Thoracic aorta (tissue), 2 donors: ENCODE results near the gene SLC43A1. TPM values are rescaled to one million over a fixed set of nuclear protein-coding genes. Genes with fewer than 3 reads are reported as not detected.
A peak's percentile ranks its signal among the peaks of the same experiment; 100 is the strongest.

Experiments used
- ATAC-seq: fragments of 150-250 bp; one replicate; pipeline ENCODE4 v1.8.0; 2017; ENCODE audit warnings: low read depth; ENCODE audit not compliant: insufficient number of reproducible peaks, low FRiP score
- DNase-seq: peaks from one replicate; pipeline ENCODE4 v3.0.0-alpha.2; 2020; ENCODE audit warnings: low spot score
- H3K27ac ChIP-seq, 2 donors: fragments of 200-600 bp; sonication (generic); 1 replicate in 1 of 2; 2 replicates in 1 of 2; pipeline ENCODE4 v1.5.1; 2016; ENCODE audit warnings: mild to moderate bottlenecking in 2 of 2, moderate library complexity in 2 of 2
- H3K27me3 ChIP-seq: fragments of 200-600 bp; sonication (generic); replicated peaks from 2 replicates; pipeline ENCODE4 v1.6.0; 2016; ENCODE audit warnings: mild to moderate bottlenecking; ENCODE audit not compliant: insufficient read depth
- H3K36me3 ChIP-seq: fragments of 200-600 bp; sonication (generic); one replicate; pipeline ENCODE4 v1.5.1; 2016
- H3K4me1 ChIP-seq, 2 donors: fragments of 200-600 bp; sonication (generic); 1 replicate in 1 of 2; 2 replicates in 1 of 2; pipeline versions ENCODE4 v1.5.1 to v1.6.0; 2016; ENCODE audit warnings: low read depth in 2 of 2, mild to moderate bottlenecking in 1 of 2; ENCODE audit not compliant: control insufficient read depth in 1 of 2
- H3K4me3 ChIP-seq: fragments of 200-600 bp; sonication (generic); 2 replicates; pipeline ENCODE4 v1.5.1; 2016; ENCODE audit warnings: mild to moderate bottlenecking
- H3K9me3 ChIP-seq: fragments of 200-600 bp; sonication (generic); 2 replicates; pipeline ENCODE4 v1.5.1; 2016
- total RNA-seq, 2 donors: library from RNA; depleted of rRNA; stranded (reverse); fragments of >200 nt; gene quantifications; one replicate each; pipeline versions ENCODE4 v1.1.0 to v1.2.3, GENCODE V29; 2016
- TF ChIP-seq, protein P1 (sequence below): fragments of 200-600 bp; sonication (generic); IDR thresholded peaks from one replicate; pipeline ENCODE4 v1.5.1; 2019; ENCODE audit warnings: antibody characterized with exemption

The SLC43A1 gene
- 10 to 100 TPM; 16.6 to 23.6 TPM for total RNA-seq

DNA sequence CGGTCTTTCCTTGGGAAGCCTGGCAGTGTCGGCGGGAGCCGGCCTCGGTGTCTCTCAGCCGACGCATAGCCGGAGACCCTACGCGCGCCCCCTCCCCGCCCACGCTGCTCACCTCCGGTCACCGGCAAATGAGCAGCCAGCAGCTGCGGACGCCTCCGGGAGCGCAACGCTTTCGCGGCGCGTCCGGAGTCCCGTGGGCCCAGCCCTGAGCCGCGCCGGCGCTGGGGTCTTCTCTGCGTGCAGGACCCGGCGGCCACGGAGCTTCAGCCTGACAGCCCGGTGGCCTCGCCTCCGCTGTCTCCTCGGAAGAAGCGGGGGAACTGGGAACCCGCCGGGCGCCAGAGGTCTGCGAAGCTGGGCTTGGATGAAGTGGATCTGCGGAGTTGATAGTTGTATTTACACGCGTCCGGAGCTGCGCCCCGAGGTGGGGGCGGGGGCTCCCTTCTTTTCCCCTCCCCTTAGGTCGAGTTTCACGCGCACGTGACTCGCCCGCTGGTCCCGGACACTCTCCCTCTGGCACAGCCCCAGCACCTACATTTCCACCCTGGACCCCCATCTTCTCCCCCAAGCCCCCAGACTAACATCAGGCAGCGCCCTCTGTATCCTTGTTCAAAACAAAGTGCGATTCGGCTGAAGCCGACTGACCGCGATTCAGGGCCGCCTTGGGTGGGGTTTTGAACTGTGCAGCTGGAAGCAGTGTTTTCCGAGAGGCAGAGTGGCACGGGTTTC, at the start of gene SLC43A1:
SLC43A1 (minus strand) TSS at position 371 of the 729 bp plus-strand sequence. CDS start 1,591 bp downstream, outside the sequence.
- H3K4me3 ChIP-seq = peak within 1 kb of the TSS; percentile 99
- DNase-seq (no peak), ATAC-seq (peak; percentile 17)

DNA sequence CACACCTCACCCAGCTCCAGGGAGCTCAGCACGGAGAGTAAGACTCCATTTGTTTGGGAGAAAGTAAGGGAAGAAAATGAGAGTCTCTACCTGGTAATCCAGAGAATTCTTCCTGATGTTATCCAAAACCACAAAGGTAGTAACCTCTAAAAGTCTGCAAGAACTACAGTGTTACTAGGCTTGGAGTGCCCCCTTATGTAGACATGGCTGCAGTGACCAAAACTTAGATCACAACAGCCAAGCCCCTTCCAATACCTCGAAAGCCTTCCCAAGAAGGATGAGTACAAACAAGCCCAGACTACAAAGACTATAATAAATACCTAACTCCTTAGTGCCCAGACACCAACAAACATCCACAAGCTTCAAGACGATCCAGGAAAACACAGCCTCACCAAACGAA, 47.1 kb upstream of the SLC43A1 start:
- ATAC-seq (no peak), DNase-seq (no peak)
- Histone ChIP-seq H3K9me3 (no peaks in the 10 kb centered on the region), H3K4me1 (peaks cover 4 to 15% of the 10 kb centered on the region in 2 donors), H3K27me3 (no peaks in the 10 kb centered on the region), H3K27ac (no peak overlapping the region), H3K4me3 (no peak overlapping the region), H3K36me3 (peaks cover 15% of the 10 kb centered on the region)
- TF ChIP-seq, protein P1, sequence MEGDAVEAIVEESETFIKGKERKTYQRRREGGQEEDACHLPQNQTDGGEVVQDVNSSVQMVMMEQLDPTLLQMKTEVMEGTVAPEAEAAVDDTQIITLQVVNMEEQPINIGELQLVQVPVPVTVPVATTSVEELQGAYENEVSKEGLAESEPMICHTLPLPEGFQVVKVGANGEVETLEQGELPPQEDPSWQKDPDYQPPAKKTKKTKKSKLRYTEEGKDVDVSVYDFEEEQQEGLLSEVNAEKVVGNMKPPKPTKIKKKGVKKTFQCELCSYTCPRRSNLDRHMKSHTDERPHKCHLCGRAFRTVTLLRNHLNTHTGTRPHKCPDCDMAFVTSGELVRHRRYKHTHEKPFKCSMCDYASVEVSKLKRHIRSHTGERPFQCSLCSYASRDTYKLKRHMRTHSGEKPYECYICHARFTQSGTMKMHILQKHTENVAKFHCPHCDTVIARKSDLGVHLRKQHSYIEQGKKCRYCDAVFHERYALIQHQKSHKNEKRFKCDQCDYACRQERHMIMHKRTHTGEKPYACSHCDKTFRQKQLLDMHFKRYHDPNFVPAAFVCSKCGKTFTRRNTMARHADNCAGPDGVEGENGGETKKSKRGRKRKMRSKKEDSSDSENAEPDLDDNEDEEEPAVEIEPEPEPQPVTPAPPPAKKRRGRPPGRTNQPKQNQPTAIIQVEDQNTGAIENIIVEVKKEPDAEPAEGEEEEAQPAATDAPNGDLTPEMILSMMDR = no peak

More for the DNA sequence above, at the start of gene SLC43A1:
- Histone ChIP-seq H3K27me3 (no peaks in the 10 kb centered on the region), H3K36me3 (no peaks in the 10 kb centered on the region), H3K4me1 (peaks cover 10% of the 10 kb centered on the region in 2 donors), H3K9me3 (no peaks in the 10 kb centered on the region), H3K27ac (peak within 1 kb of the TSS; percentile 7 to 50)
- TF ChIP-seq, protein P1 = no peak

DNA sequence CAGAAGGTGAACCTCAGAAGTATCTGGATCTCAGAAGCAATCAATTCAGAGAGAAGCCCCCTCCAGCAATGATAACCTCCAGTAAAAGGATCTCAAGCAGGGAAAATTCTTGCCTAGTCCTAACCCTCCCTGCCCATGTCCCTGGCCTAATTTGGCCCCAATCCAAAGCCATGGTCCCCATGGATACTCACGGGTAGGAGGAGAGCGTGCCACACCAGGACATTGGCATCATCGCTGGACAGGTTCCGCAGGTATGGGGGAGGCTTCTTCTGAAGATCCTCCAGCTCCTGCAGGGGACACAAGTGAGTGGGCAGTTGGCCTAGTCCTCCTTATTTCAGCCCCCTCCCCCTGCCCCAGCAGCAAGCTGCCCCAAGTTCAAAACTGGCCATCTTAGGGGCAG, 44.6 kb upstream of the SLC43A1 start:
- ATAC-seq (no peak), DNase-seq (no peak)
- H3K4me1 ChIP-seq = no peaks in the 10 kb centered on the region
- H3K27me3 ChIP-seq = no peaks in the 10 kb centered on the region
- no peak overlapping the region for H3K27ac ChIP-seq
- no peak overlapping the region for H3K4me3 ChIP-seq
- TF ChIP-seq, protein P1 = no peak
- no peaks in the 10 kb centered on the region for H3K9me3 ChIP-seq
- peaks cover 28% of the 10 kb centered on the region for H3K36me3 ChIP-seq

DNA sequence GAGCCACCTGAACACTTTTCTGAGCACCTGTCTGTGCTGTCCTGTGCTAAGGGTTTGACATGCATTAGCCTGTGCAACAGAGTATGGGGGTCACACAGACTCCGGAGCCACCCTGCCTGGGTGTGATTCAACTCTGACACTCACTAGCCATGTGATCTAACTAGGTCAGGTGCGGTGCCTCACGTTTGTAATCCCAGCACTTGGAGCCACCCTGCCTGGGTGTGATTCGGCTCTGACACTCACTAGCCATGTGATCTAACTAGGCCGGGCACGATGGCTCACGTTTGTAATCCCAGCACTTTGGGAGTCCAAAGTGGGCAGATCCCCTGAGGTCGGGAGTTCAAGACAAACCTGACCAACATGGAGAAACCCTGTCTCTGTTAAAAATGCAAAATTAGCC, 40.5 kb upstream of the SLC43A1 start:
- DNase-seq = no peak
- no peaks in the 10 kb centered on the region for H3K27me3 ChIP-seq
- no peaks in the 10 kb centered on the region for H3K4me1 ChIP-seq
- TF ChIP-seq, protein P1 = no peak
- ATAC-seq = no peak
- H3K27ac ChIP-seq = no peak overlapping the region
- no peak overlapping the region for H3K4me3 ChIP-seq
- no peaks in the 10 kb centered on the region for H3K9me3 ChIP-seq
- H3K36me3 ChIP-seq = peaks cover 57% of the 10 kb centered on the region

- ATAC-seq (no peak), DNase-seq (no peak)
- Histone ChIP-seq H3K4me3 (no peak overlapping the region), H3K36me3 (peaks cover 63% of the 10 kb centered on the region), H3K9me3 (no peaks in the 10 kb centered on the region), H3K27ac (no peak overlapping the region), H3K4me1 (no peaks in the 10 kb centered on the region), H3K27me3 (no peaks in the 10 kb centered on the region)
- TF ChIP-seq, protein P1 = no peak
Observed at GRCh38 chr11:57555393-57555792, 39.9 kb upstream of the SLC43A1 start.
